Stimulated activated CD8-positive, alpha-beta memory T cell treated with anti-CD3 and anti-CD28 coated beads, Interleukin-12 subunit alpha, Interleukin-12 subunit beta, amount 100 ng/mL, for 24 hours (primary cell): ENCODE measurements around the gene PHOX2A.
"Not testable (repeated sequence)": the region's sequence is repeated elsewhere in the genome, so short reads cannot be mapped to it uniquely, and the experiment has no call there.

Experiments
- DNase-seq: peaks from one replicate; pipeline ENCODE4 v3.0.0-alpha.2; 2020; ENCODE audit errors: extremely low read depth

PHOX2A gene

GRCh38 chr11:72244060-72244360 lies at the start of gene PHOX2A:
Gene PHOX2A, minus strand, starts transcription at chr11:72244176. Its CDS starts 172 bp downstream, at chr11:72244004.
- DNase-seq, result no peak

DNA sequence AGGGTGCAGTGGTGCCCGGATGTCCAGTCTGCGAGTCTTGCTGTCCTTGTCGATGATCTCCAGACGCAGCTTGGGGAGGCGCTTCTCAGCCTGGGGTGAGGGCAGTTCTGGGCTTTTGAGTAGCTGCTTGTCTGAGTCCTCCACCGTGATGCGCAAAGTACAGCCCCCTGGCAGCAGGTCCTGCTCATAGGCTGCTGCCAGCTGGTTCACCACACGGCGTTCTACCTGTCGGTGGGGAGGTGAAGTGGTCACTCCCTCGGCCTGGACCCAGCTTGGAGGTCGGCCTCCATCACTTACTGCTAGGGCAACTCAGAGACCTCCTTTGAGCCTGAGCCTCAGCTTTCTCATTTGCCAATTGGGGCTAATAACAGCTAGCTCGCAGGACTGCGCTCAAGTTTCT lies 49.4 kb upstream of the PHOX2A start:
- DNase-seq, result no peak

- DNase-seq, result no peak
Measured at GRCh38 chr11:72292106-72292785, 48.3 kb upstream of the PHOX2A start.

DNA sequence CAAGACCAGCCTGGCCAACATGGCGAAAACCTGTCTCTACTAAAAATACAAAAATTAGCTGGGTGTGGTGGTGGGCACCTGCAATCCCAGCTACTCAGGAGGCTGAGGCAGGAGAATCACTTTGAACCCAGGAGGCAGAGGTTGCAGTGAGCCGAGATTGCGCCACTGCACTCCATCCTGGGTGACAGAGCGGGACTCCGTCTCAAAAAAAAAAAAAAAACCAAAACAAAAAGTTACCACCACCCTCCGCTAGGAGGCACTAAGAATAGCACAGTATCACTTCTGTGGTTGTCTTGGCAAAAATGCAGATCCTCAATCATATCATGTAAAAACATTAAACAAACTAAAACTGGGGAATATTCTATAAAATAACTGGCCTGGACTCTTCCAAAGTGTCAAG lies 46.8 kb upstream of the PHOX2A start:
- DNase-seq, result not testable (repeated sequence)

DNA sequence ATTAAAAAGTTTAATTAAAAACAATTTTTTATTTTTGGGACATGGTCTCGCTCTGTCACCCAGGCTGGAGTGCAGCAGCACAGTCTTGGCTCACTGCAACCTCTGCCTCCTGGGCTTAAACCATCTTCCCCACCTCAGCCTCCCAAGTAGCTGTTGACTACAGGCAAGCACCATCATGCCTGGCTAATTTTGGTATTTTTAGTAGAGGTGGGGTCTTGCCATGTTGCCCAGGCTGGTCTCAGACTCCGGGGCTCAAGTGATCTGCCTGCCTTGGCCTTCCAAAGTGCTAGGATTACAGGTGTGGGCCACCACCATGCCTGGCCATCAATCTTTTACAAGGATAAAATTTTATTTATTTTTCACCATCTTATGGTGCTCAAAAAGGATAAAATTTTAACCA lies 43.3 kb upstream of the PHOX2A start:
- no peak for DNase-seq

GRCh38 chr11:72283947-72284346 lies 40.0 kb upstream of the PHOX2A start:
- no peak for DNase-seq

DNA sequence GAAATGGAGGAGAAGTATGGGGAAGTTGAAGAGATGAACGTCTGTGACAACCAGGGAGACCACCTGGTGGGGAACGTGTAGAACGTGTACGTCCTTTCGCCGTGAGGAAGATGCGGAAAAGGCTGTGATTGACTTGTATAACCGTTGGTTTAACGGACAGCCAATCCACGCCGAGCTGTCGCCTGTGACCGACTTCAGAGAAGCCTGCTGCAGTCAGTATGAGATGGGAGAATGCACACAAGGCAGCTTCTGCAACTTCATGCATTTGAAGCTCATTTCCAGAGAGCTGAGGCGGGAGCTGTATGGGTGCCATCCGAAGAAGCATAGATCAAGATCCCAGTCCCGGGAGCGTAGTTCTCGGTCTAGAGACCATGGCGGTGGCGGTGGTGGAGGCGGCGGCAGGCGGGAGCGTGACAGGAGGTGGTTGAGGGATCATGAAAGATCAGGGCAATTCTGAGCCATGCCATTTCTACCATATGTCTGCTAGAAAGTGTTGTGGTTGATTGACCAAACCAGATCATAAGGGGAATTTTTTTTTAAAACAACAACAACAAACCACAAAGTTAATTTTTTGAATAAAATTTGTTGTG lies 36.8 kb upstream of the PHOX2A start:
- no peak for DNase-seq

DNA sequence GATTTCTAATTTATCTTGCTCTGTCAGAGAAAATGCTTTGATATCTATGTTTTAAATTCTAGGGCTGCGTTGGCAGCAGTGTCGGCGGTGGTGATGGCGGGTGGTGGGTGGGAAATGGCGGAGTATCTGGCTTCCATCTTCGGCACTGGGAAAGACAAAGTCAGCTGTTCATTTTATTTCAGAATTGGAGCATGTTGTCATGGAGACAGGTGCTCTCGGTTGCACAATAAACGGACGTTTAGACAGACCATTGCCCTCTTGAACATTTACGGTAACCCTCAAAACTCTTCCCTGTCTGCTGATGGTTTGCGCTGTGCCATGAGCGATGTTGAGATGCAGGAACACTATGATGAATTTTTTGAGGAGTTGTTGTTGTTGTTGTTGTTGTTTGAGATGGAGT lies 36.1 kb upstream of the PHOX2A start:
- no peak for DNase-seq

GRCh38 chr11:72278905-72279304 lies 34.9 kb upstream of the PHOX2A start:
- no peak for DNase-seq

DNA sequence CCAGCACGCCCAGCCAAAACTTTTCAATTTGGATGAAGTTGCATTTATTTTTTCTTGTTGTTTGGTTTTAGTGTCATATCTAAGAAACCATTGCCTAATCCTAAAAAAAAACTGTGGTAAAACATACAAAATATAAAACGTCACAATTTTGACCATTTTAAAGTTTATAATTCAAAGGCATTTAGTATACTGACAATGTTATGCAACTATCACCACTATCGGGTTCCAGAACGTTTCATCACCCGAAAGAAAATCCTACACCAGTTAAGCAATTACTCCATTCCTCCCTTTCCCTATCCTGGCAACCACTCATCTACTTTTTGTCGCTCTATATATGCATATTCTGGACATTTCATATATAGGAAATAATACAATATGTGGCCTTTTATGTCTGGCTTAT lies 30.5 kb upstream of the PHOX2A start:
- DNase-seq, result no peak

DNA sequence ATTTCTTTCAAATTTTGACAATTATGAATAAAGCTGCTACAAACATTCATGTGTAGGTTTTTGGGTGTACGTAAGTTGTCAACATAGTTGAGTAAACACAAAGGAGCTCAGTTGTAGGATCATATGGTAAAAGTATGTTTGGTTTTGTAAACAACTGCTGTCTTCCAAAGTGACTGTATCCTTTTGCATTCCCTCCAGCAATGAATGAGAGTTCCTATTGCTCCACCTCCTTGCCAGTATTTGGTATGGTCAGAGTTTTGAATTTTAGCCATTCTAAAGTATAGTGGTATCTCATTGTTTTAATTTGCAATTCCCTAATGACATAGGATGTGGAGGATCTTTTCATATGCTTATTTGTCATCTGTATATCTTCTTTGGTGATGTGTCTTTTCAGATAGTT lies 28.0 kb upstream of the PHOX2A start:
- DNase-seq, result no peak

GRCh38 chr11:72267956-72268617 lies 24.1 kb upstream of the PHOX2A start:
- no peak for DNase-seq

- not testable (repeated sequence) for DNase-seq
Measured at GRCh38 chr11:72266960-72267359, 23.0 kb upstream of the PHOX2A start.

GRCh38 chr11:72265951-72266350 lies 22.0 kb upstream of the PHOX2A start:
- DNase-seq, result no peak

DNA sequence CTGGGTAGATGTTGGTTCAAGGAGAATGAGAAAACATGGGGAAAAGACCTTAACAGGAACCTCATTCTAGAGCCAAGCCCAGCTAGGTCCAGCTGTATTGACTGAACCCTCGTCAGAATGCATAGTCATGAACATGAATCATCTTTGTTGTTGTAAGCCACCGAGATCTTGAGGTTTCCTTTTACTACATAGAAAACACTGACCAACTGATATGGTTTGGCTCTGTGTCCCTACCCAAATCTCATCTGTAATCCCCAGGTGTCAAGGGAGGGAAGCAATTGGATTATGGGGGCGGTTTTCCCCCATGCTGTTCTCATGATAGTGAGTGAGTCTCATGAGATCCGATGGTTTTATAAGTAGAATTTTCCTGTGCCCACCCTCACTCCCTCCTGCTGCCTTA lies 19.4 kb upstream of the PHOX2A start:
- DNase-seq, result no peak

DNA sequence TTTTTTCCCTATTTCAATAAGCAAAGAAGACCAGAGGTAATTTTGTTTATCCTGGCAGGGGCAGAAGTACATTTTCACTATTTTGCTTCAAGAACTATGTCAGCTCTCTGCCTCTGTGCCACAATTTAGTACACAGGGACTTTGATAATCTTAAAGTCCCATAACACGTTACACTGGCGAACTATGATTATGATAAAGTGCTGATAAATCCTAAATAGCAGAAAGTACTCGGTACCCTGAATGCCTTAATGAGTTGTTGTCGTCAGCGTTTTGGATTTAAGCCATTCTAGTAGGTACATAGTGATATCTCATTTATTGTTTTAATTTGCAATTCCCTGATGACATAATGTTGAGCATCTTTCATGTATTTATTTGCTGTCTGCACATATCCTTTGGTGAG lies 16.6 kb upstream of the PHOX2A start:
- no peak for DNase-seq

GRCh38 chr11:72259490-72259889 lies 15.5 kb upstream of the PHOX2A start:
- DNase-seq, result no peak

DNA sequence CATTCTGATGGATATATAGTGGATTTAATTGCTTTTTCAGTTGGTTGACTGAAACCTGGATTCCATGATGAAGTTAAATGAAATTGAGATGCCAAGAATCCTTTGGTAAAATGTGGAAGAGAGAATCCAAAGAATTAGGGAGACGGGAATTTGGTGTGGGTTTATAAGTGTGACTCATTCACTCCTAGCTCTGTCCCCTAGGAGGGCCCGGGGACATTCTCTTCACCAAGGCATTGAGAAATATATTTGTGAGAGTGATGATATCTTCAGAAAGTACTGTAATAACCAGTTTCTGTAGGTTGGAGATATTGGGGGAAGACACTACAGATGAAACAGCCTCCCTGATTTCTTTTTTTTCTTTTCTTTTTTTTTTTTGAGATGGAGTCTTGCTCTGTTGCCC lies 13.6 kb upstream of the PHOX2A start:
- no peak for DNase-seq

GRCh38 chr11:72254299-72254993 lies 10.5 kb upstream of the PHOX2A start:
- no peak for DNase-seq

DNA sequence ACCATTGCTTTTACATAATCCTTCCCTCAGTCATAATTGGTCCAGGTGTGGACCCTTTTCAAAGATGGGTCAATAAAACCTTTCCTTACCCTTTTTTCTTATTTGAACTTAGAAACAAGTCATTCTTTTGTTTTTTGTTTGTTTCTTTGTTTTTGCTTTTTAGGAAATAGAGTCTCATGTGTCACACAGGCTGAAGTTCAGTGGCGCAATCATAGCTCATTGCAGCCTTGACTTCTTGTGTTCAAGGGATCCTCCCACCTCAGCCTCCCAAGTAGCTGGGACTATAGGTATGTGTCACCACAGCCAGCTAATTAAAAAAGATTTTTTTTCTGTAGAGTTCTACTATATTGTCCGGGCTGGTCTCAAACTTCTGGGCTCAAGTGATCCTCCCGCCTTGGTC lies 9.4 kb upstream of the PHOX2A start:
- no peak for DNase-seq

GRCh38 chr11:72251614-72252013 lies 7.6 kb upstream of the PHOX2A start:
- no peak for DNase-seq

- DNase-seq, result no peak
Measured at GRCh38 chr11:72250661-72251464, 6.9 kb upstream of the PHOX2A start.
